ENCODE measurements around the gene MYCBP2. TPM values are rescaled to one million over a fixed set of nuclear protein-coding genes. Genes with fewer than 3 reads are reported as not detected.
"Not testable (repeated sequence)": the region's sequence is repeated elsewhere in the genome, so short reads cannot be mapped to it uniquely, and the experiment has no call there.

The MYCBP2 gene
- total RNA-seq, 1 donor from 2014 or later: 116 TPM

DNA sequence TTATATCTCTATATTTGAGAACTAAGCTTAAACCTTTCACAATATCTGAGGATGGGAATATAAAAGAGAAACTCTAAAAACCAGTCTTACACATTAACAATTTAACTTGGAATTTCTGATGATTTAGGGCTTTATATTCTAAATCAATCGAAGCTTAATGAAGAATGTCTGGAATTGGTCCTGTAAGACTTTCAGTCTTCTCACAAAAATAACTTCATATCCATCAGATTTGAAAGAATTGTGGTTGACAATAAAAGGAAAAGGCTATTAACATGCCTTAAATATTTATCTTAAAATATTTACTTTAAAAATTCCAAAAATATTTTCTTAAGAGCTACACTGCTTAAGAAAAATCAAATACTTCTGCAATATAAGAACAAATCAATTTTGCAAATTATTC is 27.3 kb downstream of the MYCBP2 start:
- no peak for DNase-seq (ENCODE audit: extremely low read depth, low read depth, low spot score)

DNA sequence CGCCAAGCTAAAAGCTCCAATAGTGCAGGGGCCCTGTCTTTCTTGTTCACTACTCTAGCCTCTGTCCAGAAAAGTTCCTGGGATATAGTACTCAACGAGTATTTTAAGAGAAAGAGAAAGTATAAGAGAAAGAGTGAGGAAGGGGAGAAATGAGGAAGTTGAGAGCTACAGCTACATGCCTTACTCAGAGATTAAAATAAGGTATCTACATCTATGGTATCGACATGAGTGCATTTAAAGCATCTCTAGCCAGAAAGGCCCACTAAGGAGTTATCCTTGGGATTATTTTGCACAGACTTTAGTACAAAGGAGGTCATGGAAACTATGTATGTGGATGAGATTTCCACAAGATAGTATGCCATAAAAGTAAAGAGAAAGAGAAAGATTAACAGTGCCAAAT is 28.5 kb downstream of the MYCBP2 start:
- no peak for DNase-seq (ENCODE audit: extremely low read depth, low read depth, low spot score)

DNA sequence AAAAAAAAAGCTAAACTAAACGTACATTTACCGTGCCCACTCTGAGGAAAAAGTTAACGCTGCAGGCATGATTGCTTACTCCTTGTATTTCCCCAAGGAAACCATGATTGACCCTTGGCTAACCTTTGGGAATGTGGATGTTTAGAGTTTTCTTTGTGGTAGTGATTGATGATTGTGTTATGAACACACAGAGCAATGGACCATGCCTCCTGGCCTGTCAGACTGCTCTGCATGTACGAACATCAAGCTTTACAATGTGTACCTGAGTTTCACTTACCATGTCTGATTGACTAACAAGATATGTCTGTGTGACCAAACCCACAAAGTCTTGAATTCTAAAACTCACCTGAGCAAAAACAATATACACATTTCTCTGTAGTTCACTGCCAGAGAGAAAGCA is 35.1 kb downstream of the MYCBP2 start:
- no peak for DNase-seq (ENCODE audit: extremely low read depth, low read depth, low spot score)

DNA sequence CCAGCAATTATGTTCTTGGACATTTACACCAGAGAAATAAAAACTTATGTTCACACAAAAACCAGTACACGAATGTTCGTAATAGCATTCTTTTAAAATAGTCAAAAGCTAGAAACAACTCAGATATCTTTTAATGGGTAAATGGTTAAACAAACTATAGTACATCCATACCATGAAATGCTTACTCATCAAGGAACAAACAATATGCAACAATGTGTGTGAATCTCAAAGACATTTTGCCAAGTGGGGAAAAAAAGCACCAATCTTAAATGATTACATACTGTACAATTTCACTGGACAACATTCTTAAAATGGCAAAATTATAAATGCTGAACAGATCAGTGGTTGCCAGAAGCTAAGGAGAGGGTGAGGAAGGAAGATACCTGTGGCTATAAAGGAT is 36.6 kb downstream of the MYCBP2 start:
- DNase-seq (ENCODE audit: extremely low read depth, low read depth, low spot score): no peak

GRCh38 chr13:77289851-77290250 is 37.0 kb downstream of the MYCBP2 start:
- no peak for DNase-seq (ENCODE audit: extremely low read depth, low read depth, low spot score)

GRCh38 chr13:77285632-77286031 is 41.3 kb downstream of the MYCBP2 start:
- not testable (repeated sequence) for DNase-seq (ENCODE audit: extremely low read depth, low read depth, low spot score)

- no peak for DNase-seq (ENCODE audit: extremely low read depth, low read depth, low spot score)
Observed at GRCh38 chr13:77285098-77285497, 41.8 kb downstream of the MYCBP2 start.

GRCh38 chr13:77274126-77274525 is 52.8 kb downstream of the MYCBP2 start:
- DNase-seq (ENCODE audit: extremely low read depth, low read depth, low spot score): no peak

- no peak for DNase-seq (ENCODE audit: extremely low read depth, low read depth, low spot score)
Observed at GRCh38 chr13:77269141-77269540, 57.8 kb downstream of the MYCBP2 start.

DNA sequence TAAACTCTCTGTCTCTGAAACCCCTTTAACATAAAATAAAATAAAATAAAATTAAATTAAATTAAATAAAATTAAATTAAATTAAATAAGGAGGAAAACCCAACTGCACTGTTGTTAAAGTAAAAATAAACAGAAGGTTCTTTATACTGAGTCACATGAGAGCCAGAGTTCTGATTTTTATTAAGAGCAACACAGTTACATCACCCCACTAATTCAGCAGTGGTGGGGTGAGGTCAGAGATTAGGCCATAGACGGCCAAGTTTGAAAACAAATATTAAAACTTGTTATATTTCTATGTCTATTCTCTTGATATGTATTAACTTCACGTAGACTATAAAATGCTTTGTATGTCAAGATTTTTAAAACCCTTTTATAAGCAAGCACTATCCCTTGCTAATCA is 59.5 kb downstream of the MYCBP2 start:
- DNase-seq (ENCODE audit: extremely low read depth, low read depth, low spot score): no peak

DNA sequence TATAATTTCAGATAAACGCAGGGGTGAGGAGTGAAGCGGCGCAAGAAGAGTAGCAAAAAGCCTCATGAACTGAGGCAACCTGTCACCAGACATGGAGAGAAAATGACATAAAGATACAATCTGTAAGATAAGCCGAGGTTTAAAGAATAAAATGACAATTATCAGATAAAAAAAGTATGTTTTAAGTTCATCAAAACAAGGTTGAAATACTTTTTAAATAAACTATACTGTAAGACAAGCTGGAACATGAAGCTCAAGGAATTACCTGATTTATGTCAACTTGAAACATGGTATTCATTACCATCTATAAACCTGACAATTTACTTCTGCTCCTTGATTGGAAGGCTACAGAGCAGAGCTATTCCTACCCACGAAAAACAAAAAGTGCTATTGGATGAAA is 61.6 kb downstream of the MYCBP2 start:
- DNase-seq (ENCODE audit: extremely low read depth, low read depth, low spot score): no peak

DNA sequence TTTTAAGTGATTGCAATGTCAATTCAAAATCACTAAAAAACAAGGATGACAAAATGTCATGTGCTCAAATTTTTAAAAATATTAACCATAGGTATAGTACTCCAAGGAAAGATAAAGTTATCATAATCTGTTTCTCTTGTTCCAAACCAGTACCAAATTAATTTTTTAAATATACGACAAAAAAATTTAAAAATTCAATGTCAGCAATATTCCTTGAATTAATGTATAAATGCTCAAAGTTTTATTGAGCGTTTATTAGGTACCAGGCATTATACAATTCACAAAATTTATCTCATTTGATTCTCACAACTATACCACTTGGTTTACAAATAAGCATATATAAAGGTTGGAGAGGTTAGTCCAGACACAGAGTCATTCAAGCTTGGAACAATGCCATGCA is 64.7 kb downstream of the MYCBP2 start:
- no peak for DNase-seq (ENCODE audit: extremely low read depth, low read depth, low spot score)

- DNase-seq (ENCODE audit: extremely low read depth, low read depth, low spot score): no peak
Observed at GRCh38 chr13:77250975-77251374, 75.9 kb downstream of the MYCBP2 start.

GRCh38 chr13:77245224-77245623 is 81.7 kb downstream of the MYCBP2 start:
- DNase-seq (ENCODE audit: extremely low read depth, low read depth, low spot score): not testable (repeated sequence)

DNA sequence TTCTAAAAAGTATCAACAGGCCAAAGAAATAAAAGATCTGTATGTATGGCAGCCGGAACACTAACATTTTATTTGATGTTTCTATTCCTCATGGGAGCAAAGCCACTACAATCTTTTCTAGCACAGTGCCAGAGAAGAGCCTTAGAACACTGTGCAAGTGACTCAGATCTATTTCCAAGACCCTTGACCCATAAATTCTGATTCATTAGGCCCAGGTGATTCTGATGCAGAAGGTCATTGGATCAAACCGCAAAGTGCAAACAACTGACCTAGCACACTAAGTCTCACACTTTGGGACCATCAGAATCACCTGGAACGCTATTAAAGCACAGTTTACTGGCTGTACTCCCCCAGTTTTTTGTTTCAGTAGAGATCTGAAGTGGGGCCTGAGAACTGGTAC is 87.6 kb downstream of the MYCBP2 start:
- DNase-seq (ENCODE audit: extremely low read depth, low read depth, low spot score): no peak

- DNase-seq (ENCODE audit: extremely low read depth, low read depth, low spot score): no peak
Observed at GRCh38 chr13:77235456-77236022, 91.4 kb downstream of the MYCBP2 start.

GRCh38 chr13:77233159-77233558 is 93.7 kb downstream of the MYCBP2 start:
- no peak for DNase-seq (ENCODE audit: extremely low read depth, low read depth, low spot score)

GRCh38 chr13:77230560-77230959 is 96.3 kb downstream of the MYCBP2 start:
- DNase-seq (ENCODE audit: extremely low read depth, low read depth, low spot score): no peak

GRCh38 chr13:77225946-77226345 is 100.9 kb downstream of the MYCBP2 start:
- DNase-seq (ENCODE audit: extremely low read depth, low read depth, low spot score): no peak

GRCh38 chr13:77222909-77223308 is 104.0 kb downstream of the MYCBP2 start:
- DNase-seq (ENCODE audit: extremely low read depth, low read depth, low spot score): no peak

- DNase-seq (ENCODE audit: extremely low read depth, low read depth, low spot score): no peak
Observed at GRCh38 chr13:77222000-77222690, 104.7 kb downstream of the MYCBP2 start.

DNA sequence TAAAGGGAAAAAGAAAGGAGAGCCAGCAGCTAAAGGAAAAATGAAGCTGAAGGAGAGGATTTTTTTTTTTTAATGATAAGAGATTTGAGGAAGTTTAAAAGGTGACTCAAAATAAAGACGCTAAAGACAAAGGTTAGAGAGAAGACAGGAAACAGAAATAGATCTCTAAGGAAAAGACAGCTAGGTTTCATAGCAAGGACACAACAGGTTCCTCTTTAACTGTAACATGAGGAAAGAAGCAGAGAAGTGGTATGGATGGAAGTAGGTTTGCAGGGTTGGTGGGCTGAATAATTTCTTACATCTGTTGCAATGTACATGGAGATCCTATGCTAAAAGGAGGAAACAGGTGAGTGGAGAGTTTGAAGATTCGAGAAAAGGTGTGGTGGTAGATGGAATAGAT is 107.5 kb downstream of the MYCBP2 start:
- no peak for DNase-seq (ENCODE audit: extremely low read depth, low read depth, low spot score)

- DNase-seq (ENCODE audit: extremely low read depth, low read depth, low spot score): no peak
Observed at GRCh38 chr13:77218274-77218673, 108.6 kb downstream of the MYCBP2 start.

Measured in glomerular endothelial cell (primary cell).